ENCODE measurements around the gene MYO1G. TPM values are rescaled to one million over a fixed set of nuclear protein-coding genes. Genes with fewer than 3 reads are reported as not detected.

Gene MYO1G
- 0.14 and 0.34 TPM in 2 replicates for total RNA-seq

DNA sequence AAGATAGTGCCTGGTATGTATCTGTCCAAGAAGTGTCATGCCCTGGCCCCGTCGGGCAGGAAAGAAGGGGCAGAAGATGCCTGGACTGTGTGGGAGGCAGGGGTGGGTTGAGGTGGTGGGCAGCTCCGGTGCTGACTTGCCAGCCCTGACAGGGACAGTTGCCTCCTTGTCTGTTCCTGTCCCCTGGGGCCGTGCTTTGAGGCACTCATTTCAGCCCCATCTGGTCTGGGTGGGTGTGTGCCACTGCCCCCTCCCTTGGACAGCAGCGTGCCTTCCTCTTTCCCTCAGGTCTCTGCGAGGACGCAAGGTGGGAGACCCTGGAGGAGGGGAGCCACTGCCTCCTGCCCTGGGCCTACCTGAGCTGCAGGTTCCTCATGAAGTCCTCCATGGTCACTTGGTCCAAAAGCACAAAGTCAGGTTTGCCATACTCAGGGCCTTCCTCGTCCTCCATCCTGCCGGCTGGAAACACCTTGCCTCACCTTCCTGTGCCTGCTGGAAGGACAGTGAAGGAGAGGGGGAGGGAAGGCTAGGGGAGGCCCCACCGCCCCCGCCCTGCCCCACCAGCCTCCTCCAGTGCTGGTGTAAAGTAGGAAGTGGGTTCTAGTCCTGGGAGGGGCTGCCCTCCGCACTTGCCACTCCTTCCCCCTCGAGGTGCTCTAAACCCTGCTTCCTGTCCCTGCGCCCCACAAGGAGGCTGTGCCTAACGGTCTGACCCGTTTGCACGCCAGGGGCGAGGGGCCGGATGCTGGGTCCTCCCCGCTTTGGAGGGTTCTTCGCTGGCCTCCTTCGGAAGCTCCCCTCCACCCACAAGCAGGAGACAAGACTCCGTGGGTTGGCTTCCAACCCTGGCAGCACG lies at the start of gene MYO1G:
TSS of gene MYO1G (minus strand) at position 505 of the 856 bp plus-strand sequence. CDS start at position 451, 54 bp downstream.

DNA sequence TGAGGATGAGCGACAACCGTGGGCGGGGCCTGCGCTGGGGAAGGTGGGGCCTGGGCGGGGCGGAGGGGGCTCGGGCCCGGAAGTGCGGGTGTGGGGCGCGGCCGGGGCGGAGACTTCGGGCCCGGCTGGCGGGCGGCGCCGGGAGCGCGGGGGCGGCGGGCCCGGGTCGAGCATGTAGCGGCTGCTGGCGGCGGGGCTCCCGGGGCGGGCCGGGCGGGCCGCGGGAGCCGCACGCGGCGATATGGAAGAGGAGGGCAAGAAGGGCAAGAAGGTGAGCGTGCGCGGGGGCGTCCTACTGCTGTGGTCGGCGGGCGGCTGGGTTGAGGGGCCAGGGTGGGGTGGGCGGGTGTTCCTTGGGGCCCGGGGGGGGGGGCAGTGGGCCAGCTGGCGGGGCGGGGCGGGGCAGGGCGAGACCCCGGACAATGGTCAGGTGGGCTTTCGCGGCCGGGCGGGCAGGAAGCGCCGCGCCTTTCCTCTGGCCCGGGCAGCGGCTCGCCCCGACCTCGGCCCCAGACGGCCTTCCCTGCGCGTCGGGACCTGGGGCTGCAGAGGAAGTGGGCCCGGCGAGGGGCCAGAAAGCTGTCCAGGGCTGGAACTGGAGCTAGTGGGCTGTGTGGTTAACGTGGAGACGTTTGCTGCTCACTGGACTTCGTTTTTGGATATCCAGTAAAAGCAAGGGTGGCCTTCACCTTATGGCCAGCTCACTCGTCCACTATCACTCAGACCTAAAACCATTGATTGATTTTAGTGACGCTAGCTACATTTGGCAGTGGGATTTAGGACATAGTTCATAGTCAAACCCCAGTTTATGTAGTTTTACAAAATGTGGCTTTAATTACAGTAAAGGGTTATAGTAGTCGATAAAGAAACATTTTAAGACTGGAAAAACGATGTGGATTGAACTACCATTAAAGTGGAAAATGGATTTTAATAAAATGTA lies 21.5 kb upstream of the MYO1G start, which contains the start of gene CCM2:
TSS of gene CCM2 (plus strand) at position 109 of the 940 bp plus-strand sequence. CDS start at position 242, 133 bp downstream.

Other genes starting within 250 kb of the MYO1G start
- gene ZMIZ2, start 230.2 kb downstream of the MYO1G start, total RNA-seq, result 4.8 and 14.2 TPM in 2 replicates
- gene PPIA, start 182.3 kb downstream of the MYO1G start, total RNA-seq, result 1,496 and 1,621 TPM in 2 replicates
- gene H2AZ2, start 130.9 kb downstream of the MYO1G start, total RNA-seq, result 98.1 and 104 TPM in 2 replicates
- 26.7 and 45.6 TPM in 2 replicates for gene PURB, start 93.5 kb downstream of the MYO1G start, total RNA-seq
- gene CCM2, start 21.2 kb upstream of the MYO1G start, total RNA-seq, result 46.1 and 65.6 TPM in 2 replicates
- 0.34 and 0.43 TPM in 2 replicates for gene NACAD, start 110.0 kb upstream of the MYO1G start, total RNA-seq
- gene TBRG4, start 132.7 kb upstream of the MYO1G start, total RNA-seq, result 89.9 and 109 TPM in 2 replicates
- gene RAMP3, start 178.8 kb upstream of the MYO1G start, total RNA-seq, result not detected in 2 replicates

All from nasal cavity respiratory epithelium epithelial cell of viscerocranial mucosa (primary cell).